Breast epithelium (tissue), 4 donors: ENCODE data around the gene ENTPD1. TPM values are rescaled to one million over a fixed set of nuclear protein-coding genes. Genes with fewer than 3 reads are reported as not detected.

Experiments
- DNase-seq, 2 donors: peaks; one replicate each; pipeline ENCODE4 v3.0.0-alpha.2; 2019; ENCODE audit warnings: low spot score in 2 of 2
- H3K27ac ChIP-seq, 2 donors: fragments of 200-600 bp; sonication (generic) in 1 of 2; one replicate each; pipeline ENCODE4 v1.5.1; 2016 to 2019; ENCODE audit warnings: mild to moderate bottlenecking in 1 of 2
- H3K27me3 ChIP-seq, 2 donors: fragments of 200-600 bp; sonication (generic) in 1 of 2; one replicate each; pipeline versions ENCODE4 v1.5.1 to v1.6.0; 2017 to 2019; ENCODE audit warnings: control low read depth in 1 of 2, mild to moderate bottlenecking in 1 of 2
- H3K36me3 ChIP-seq: fragments of 200-600 bp; one replicate; pipeline ENCODE4 v1.5.1; 2019
- H3K4me1 ChIP-seq, 2 donors: fragments of 200-600 bp; sonication (generic); one replicate each; pipeline ENCODE4 v1.5.1; 2016 to 2019; ENCODE audit warnings: control low read depth in 1 of 2
- H3K4me3 ChIP-seq, 3 donors: fragments of 200-600 bp; sonication (generic); 1 replicate in 2 of 3; 2 replicates in 1 of 3; pipeline ENCODE4 v1.5.1; 2016 to 2019; ENCODE audit warnings: mild to moderate bottlenecking in 3 of 3, moderate library complexity in 2 of 3
- H3K9me3 ChIP-seq, 2 donors: fragments of 200-600 bp; sonication (generic) in 1 of 2; one replicate each; pipeline ENCODE4 v1.5.1; 2016 to 2019; ENCODE audit warnings: control low read depth in 1 of 2
- POLR2A ChIP-seq: fragments of 450-650 bp; IDR thresholded peaks from one replicate; pipeline ENCODE4 v1.6.1; 2016; ENCODE audit warnings: antibody characterized with exemption, mild to moderate bottlenecking, moderate library complexity
- POLR2AphosphoS5 ChIP-seq, 3 donors: sonication (generic); formaldehyde crosslinking; IDR thresholded peaks; one replicate each; pipeline ENCODE4 v1.6.1; 2017; ENCODE audit warnings: antibody characterized with exemption in 3 of 3
- intact Hi-C: fragments of 100-400 bp; cut with DNase I; formaldehyde crosslinking; loops from one replicate; pipeline ENCODE4 v1.15.1; 2023; ENCODE audit warnings: low total_unique reads
- total RNA-seq, 3 donors: library from RNA; depleted of rRNA; stranded (reverse); fragments of >200 nt; gene quantifications; one replicate each; pipeline ENCODE4 v1.1.0, GENCODE V29; 2016
- TF ChIP-seq, protein P1 (sequence below), 3 donors: fragments of 450-650 bp; IDR thresholded peaks; one replicate each; pipeline ENCODE4 v1.5.1; 2016 to 2017; ENCODE audit warnings: antibody characterized with exemption in 3 of 3, mild to moderate bottlenecking in 3 of 3, moderate library complexity in 3 of 3

Gene ENTPD1
- total RNA-seq, 3 donors from 2014 or later, result 17.4 to 26.9 (median 18.4) TPM

GRCh38 chr10:95813054-95813685 is 57.2 kb downstream of the ENTPD1 start:
- Histone ChIP-seq H3K9me3 (no peaks in the 10 kb centered on the region), H3K27me3 (no peaks in the 10 kb centered on the region), H3K27ac (peak overlapping the region; percentile 41 to 77), H3K4me1 (peaks cover 0 to 2% of the 10 kb centered on the region in 2 donors), H3K36me3 (no peaks in the 10 kb centered on the region), H3K4me3 (no peak overlapping the region)
- DNase-seq, result no peak
- intact Hi-C loops, result no loop called here
- TF ChIP-seq POLR2AphosphoS5 (IDR thresholded peaks at IDR 0.05), result no peak
- TF ChIP-seq, protein P1, sequence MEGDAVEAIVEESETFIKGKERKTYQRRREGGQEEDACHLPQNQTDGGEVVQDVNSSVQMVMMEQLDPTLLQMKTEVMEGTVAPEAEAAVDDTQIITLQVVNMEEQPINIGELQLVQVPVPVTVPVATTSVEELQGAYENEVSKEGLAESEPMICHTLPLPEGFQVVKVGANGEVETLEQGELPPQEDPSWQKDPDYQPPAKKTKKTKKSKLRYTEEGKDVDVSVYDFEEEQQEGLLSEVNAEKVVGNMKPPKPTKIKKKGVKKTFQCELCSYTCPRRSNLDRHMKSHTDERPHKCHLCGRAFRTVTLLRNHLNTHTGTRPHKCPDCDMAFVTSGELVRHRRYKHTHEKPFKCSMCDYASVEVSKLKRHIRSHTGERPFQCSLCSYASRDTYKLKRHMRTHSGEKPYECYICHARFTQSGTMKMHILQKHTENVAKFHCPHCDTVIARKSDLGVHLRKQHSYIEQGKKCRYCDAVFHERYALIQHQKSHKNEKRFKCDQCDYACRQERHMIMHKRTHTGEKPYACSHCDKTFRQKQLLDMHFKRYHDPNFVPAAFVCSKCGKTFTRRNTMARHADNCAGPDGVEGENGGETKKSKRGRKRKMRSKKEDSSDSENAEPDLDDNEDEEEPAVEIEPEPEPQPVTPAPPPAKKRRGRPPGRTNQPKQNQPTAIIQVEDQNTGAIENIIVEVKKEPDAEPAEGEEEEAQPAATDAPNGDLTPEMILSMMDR (IDR thresholded peaks at IDR 0.05), result no peak
- TF ChIP-seq POLR2A, result no peak

DNA sequence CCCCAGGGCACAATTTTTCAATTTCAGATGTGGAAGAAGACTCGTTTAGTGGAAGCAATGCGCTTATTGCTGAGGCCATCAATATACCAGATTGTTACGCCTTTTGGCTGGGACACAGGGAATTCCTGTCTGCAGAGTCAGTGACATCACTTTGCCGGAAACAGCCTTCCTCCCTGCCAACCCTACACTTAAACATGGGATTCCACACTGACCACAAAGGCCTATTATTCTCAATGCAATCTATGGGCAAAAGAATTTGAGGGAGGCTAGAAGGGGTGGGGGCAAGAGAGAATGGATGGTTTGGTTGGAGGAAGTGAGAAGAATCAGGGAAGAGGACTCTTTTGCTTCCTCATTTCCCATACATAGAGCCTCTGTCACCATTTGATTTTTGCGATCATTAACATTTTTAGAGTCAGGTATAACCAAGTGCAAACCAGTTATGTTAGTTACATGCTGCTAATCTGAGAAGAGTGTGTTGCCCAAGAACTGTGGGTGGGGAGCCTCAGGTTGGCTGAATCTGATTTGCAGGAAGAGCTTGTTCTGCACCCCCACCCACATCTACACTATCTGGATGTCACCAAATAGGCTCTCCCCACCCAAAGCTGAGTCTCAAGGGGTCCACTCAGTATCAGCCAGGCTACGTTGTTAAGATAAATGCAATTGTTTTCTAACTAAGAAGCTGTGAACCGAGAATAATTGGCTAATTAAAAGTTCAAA is 58.2 kb downstream of the ENTPD1 start:
- intact Hi-C loops, result no loop called here
- Histone ChIP-seq H3K4me1 (peaks cover 0 to 2% of the 10 kb centered on the region in 2 donors), H3K27ac (peak overlapping the region; percentile 41 to 77), H3K4me3 (peak overlapping the region in 1 of 3 donors; percentile 15), H3K27me3 (no peaks in the 10 kb centered on the region), H3K36me3 (no peaks in the 10 kb centered on the region), H3K9me3 (no peaks in the 10 kb centered on the region)
- no peak for TF ChIP-seq POLR2A
- TF ChIP-seq POLR2AphosphoS5 (IDR thresholded peaks at IDR 0.05), result no peak
- TF ChIP-seq, protein P1 (IDR thresholded peaks at IDR 0.05), result no peak
- no peak for DNase-seq

DNA sequence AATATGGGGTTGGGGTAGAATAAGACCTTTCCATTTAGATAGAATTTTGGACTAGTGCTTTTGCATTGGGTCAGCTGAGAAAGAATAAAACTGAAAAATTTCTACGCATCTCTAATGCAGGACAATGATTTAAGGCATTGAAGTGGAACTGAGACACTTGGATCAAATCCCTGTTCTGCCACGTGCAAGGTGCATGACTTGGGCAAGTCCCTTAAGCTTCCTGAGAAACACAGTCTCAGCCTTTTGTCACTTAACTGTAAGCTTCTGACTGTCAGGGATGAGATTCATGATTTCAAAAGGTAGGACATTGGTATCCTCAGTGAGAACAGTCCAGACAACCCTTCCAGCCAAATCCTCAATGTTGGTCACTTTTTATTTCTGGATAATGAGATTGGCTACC is 59.2 kb downstream of the ENTPD1 start:
- Histone ChIP-seq H3K27ac (peak overlapping the region; percentile 41 to 77), H3K36me3 (no peaks in the 10 kb centered on the region), H3K4me3 (no peak overlapping the region), H3K4me1 (peaks cover 0 to 2% of the 10 kb centered on the region in 2 donors), H3K9me3 (no peaks in the 10 kb centered on the region), H3K27me3 (no peaks in the 10 kb centered on the region)
- intact Hi-C loops, result no loop called here
- DNase-seq, result no peak
- TF ChIP-seq POLR2AphosphoS5 (IDR thresholded peaks at IDR 0.05) (no peak), POLR2A (no peak)
- TF ChIP-seq, protein P1 (IDR thresholded peaks at IDR 0.05), result no peak

DNA sequence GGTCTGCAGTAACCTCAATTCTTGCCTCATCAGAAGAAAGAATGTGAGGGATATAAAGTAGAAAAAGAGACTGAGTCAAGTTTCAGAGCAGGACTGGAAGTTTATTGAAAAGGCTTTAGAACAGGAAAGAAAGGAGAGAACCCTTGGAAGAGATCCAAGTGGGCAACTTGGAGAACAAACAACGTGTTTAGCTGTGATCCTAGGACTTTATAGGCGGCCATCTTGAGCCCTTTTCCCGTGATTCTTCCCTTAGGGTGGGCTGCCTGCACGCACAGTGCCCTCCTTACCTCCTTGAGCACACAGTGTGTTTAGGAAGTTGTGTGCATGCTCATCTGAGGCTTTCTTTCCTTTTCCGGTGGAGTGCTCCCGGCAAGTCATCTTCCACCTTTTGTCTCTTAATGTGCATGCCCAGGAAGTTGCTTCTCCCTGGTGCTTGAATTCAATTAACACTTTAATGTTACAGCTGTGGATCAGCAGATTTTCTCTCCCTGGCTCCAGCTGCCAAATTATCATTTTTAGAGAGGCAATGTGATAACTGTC is 59.8 kb downstream of the ENTPD1 start:
- H3K27ac ChIP-seq, result peak overlapping the region in 1 of 2 donors; percentile 77
- TF ChIP-seq, protein P1 (IDR thresholded peaks at IDR 0.05), result no peak
- TF ChIP-seq POLR2AphosphoS5 (IDR thresholded peaks at IDR 0.05), result no peak
- peaks cover 0 to 2% of the 10 kb centered on the region in 2 donors for H3K4me1 ChIP-seq

DNA sequence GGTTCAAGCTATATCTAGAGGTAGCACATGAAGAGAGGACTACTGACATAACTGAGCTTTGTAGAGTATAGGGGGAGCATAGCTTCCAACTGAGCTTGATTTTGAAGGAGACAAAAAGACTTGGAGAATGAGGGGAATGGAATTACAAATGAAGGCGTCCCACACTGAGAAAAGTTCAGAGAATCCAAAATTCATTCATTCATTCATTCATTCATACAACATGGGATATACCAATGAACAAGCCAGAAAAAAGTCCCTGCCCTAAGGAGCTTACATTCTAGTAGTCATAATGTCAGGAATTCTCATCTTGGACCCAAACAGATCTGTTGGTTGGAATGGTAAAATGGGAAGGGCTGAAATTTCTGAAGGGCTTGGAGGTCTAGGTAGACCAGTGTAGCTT is 62.0 kb downstream of the ENTPD1 start:
- TF ChIP-seq POLR2A, result no peak
- TF ChIP-seq, protein P1 (IDR thresholded peaks at IDR 0.05), result no peak
- TF ChIP-seq POLR2AphosphoS5 (IDR thresholded peaks at IDR 0.05), result no peak
- no peaks in the 10 kb centered on the region for H3K27me3 ChIP-seq
- no peak for DNase-seq
- peak overlapping the region in 1 of 2 donors; percentile 44 for H3K27ac ChIP-seq
- H3K36me3 ChIP-seq, result no peaks in the 10 kb centered on the region
- H3K9me3 ChIP-seq, result no peaks in the 10 kb centered on the region
- intact Hi-C loops, result no loop called here
- H3K4me1 ChIP-seq, result peaks cover 0 to 2% of the 10 kb centered on the region in 2 donors
- no peak overlapping the region for H3K4me3 ChIP-seq

More for the DNA sequence above, 59.8 kb downstream of the ENTPD1 start:
- Histone ChIP-seq H3K9me3 (no peaks in the 10 kb centered on the region), H3K4me3 (no peak overlapping the region), H3K36me3 (no peaks in the 10 kb centered on the region), H3K27me3 (no peaks in the 10 kb centered on the region)
- no peak for DNase-seq
- intact Hi-C loops, result no loop called here
